Dermis blood vessel endothelial cell (primary cell): ENCODE measurements around the gene PEA15. TPM values are rescaled to one million over a fixed set of nuclear protein-coding genes. Genes with fewer than 3 reads are reported as not detected.

Experiments
- DNase-seq: peaks from one replicate; pipeline ENCODE4 v3.0.0; 2010
- total RNA-seq: library from RNA; depleted of rRNA; stranded (reverse); fragments of >200 nt; gene quantifications from 2 replicates; pipeline ENCODE4 v1.2.3, GENCODE V29; 2014

Gene PEA15
- total RNA-seq, 1 donor from 2014 or later = 65.2 TPM

DNA sequence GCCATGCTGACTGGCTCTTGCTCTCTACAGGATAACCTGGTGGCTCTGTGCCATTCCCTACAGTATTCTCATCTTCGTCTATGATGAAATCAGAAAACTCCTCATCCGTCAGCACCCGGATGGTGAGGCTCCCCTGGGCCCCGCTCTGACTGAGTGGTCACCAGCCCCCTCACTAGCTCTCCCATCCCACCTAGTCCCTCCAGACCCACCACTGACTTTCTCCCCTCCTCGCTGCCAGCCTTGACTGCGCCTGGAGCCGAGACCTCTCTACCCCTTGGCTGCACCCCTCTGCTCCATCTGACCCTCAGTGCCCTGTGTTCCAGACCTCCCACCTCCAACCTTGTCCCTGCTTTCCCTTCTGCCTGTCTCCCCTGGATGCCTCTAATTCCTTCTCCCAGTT, 18.9 kb upstream of the PEA15 start:
- no peak for DNase-seq

- no peak for DNase-seq
Observed at GRCh38 chr1:160186729-160187128, 18.5 kb upstream of the PEA15 start.

DNA sequence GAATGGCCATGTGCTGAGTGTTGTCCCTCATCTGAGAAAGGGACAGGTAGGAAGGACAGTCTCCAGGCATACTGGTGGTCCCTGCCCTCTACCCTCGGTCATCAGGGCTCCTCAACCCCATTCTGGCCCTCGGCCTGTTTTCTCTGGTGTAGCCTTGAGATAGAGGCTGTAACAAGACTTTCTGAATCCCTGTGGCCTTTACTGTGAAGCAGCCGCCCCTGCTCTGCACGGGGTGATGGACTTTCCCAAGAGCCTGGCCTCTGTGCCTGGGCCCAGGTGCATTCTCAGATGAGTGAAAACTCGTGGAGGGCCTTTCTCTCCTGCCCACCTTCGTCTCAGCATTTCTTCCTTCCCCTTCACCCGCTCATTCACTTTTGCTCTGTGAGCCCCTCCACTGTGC, 17.8 kb upstream of the PEA15 start:
- no peak for DNase-seq

DNA sequence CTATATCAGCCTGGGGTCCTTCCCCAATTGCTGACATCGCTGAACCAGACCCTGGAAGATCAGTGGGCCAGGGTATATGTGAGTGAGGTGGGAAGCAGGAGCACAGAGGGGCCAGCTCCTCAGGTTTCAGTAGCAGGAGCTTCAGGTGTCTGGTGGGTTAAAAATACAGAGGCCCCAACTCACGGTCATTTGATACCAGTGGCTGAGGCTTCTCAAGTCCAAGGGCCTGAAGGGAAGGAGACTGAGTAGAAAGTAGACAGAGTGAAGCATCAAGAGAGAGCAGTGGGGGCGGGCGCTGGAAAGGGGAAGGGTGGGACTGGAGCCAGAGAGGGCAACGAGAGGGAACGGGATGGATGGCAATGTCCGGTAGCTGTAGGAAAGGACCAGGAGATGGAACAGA, 16.8 kb upstream of the PEA15 start:
- no peak for DNase-seq

- DNase-seq = peak; percentile 78
Observed at GRCh38 chr1:160189649-160190625, 15.2 kb upstream of the PEA15 start, which contains the start of gene CASQ1. Gene CASQ1, plus strand, starts transcription at chr1:160190575. Its CDS starts 177 bp downstream, at chr1:160190752.

DNA sequence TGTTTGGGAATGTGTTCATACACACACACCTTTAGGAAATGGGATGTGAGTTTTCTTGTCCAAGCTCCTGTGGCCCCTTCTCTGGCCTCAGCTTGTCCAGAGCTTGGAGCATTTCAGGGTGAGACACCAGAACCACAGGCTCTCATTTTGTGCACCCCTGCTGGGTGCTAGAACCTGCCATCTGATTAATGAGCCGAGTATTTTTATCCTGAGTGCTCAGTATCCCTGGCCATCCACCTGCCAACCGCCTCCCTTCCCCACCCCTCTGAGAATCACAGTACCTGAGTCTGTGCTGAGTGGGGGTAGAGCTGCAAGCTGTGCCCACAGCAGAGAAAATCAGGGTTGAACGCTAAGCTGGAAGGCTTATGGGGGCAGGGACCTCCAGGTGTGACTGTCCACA, 13.4 kb upstream of the PEA15 start:
- no peak for DNase-seq

DNA sequence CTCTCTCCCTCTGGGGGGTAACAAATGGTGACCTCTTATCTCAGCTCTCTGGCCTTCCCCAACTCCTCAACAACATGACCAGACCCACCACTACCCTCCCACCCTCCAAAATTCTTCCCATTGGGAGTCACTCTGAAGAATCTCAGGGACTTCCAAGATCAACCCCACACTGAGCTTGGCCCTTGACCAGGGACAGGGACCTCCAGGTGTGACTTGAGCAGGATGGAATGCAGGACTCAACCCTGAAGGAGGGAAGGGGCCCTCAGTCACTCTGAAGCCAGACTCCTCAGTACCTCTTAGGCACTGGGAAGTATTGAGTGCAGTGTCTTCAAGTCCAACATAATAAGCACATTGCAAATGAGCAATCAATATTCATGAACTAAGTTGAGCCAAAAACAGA, 12.9 kb upstream of the PEA15 start:
- DNase-seq = no peak

DNA sequence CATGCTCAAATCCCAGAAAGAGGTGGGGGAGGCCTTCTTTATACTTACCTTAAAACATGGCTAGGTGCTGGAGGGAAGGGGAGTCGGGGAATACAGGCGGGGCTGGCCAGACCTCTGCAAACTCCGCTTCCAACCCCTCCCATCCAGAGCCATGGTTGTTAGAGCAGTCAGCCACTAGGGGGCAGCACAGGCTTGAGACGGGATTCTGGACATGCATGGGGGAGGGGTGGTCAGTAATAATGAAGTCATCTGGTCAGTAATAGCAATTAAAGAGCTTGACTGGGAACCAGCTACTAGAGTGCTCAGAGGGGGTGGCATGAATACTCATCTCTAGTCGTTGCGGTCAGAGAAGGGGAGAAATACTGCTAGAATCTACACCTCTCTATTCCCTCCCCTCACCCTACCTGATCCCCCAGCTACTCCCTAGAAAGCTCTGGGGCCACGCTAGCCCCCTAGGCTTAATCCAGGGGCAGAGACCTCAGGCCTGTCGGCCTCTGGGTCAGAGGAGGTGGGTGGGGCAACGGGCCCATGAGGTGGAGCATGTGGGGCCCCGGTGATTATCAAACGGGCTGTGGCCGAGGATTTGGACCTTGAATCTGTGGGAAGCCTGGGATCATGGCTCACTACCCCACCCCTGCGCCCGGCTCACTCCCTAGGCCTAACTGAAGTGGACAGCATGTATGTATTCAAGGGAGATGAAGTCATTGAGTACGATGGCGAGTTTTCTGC, 11.9 kb upstream of the PEA15 start:
- peak; percentile 92 for DNase-seq

- no peak for DNase-seq
Observed at GRCh38 chr1:160193832-160194736, 11.1 kb upstream of the PEA15 start.

GRCh38 chr1:160194737-160195059, 10.5 kb upstream of the PEA15 start:
- DNase-seq = no peak

GRCh38 chr1:160196143-160196542, 9.0 kb upstream of the PEA15 start:
- DNase-seq = no peak

- no peak for DNase-seq
Observed at GRCh38 chr1:160197231-160197630, 8.0 kb upstream of the PEA15 start.

GRCh38 chr1:160200786-160201185, 4.4 kb upstream of the PEA15 start:
- DNase-seq = no peak

- no peak for DNase-seq
Observed at GRCh38 chr1:160204526-160205241, 500 bp upstream of the PEA15 start.

GRCh38 chr1:160206036-160206389, 829 bp downstream of the PEA15 start:
- peak; percentile 49 for DNase-seq

DNA sequence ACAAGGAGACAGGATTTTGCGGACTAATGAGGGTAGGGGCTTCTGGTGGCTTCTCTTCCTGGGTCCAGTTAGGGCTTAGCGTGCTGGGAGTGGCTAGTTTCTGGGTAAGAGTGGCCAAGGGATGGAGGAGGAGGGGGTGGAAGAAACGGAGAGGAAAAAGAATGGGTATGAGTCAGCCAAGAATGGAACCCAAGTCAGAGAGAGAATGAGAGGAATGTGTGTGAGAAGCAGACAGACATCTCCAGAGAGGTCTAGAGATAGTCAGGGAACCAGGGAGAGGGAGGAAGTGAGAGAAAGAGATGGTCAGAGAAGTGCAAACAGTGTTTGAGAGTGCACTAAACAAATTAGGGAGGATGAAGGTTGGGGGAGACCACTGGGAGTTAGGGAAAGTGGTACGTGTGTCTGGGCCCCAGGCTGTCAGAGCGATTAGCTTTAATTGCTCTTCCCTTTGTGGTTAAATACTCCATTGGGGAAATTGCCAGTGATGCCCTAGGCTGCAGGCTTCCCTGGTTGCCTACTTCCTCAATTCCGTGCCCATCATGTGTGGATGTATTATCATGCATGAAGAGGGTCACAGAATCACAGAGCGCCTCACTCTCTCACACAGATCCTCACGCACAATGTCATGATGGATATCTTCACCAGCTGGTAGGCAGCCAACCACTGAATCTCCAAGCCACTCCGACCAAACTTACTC, 1.4 kb downstream of the PEA15 start:
- peak; percentile 37 for DNase-seq

DNA sequence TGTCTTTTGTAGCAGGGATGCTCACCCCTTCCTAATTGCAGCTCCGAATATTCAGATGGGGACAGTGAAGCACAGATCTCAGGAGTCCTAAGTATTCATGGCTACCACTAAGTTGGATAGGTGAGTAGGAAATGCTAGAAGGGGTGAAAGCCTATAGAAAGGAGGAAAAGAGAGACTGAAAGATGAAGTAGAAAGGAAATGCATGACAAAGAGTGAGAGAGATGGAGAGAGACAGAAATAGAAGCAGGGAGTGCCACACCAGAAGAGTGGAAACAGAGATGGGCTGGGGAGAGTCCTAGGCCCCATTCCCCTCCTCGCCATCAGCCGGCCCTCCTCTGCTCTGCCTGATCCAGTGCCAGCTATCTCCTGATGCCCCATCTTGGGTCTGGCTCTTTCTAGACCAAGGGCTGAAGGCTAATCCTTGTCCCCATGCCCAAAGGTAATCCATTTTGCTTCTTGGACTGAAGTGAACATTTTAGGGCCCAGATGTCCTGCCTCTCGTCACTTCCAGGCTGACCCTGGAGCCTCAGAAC, 2.0 kb downstream of the PEA15 start:
- no peak for DNase-seq

GRCh38 chr1:160207771-160208556, 2.8 kb downstream of the PEA15 start:
- DNase-seq = peak; percentile 60

DNA sequence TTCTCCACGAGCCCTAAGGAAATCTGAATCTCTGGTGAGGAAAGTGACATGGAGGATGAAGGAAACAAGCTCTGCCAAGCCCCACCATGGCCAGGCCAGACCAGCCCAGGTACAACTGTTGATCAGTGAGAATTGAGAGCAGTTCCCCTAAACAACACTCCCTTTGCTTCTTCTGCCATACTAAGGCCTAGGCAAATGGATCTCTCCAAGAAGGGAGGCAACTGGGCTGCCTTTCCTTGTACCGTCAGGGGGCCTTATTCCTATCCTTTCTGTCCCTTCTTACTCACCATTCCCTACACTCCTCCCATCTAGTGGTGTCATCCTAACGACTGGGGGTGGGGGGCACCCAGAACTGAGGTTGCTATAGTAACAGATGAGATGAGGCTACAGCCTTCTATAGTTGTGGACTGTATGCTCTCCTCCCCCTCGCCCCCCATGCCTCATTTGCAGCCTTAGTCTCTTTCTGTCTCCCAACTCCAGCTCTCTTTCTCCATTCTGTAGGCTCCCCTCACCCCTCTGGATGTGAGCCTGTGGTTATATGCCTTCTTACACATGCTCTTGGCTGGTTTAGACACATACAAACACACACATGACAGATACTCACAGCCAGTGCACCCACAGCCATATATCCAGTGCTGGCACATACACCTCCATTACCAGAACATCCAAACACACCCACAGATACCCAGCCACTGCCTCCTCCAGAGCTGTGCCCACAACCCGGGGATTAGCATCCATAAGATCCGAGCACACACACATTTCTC, 3.6 kb downstream of the PEA15 start:
- DNase-seq = no peak
